Stimulated activated CD8-positive, alpha-beta memory T cell treated with anti-CD3 and anti-CD28 coated beads, Interleukin-15, amount 100 ng/mL, for 1 hour (primary cell): ENCODE results near the gene DNAH6.

Experiments
- DNase-seq: peaks from one replicate; pipeline ENCODE4 v3.0.0-alpha.2; 2020; ENCODE audit warnings: low read depth

The DNAH6 gene

GRCh38 chr2:84800194-84800805, 284.0 kb downstream of the DNAH6 start:
- DNase-seq, result no peak

GRCh38 chr2:84801811-84802210, 285.5 kb downstream of the DNAH6 start:
- DNase-seq, result no peak

GRCh38 chr2:84805250-84805958, 289.1 kb downstream of the DNAH6 start:
- DNase-seq, result no peak

- no peak for DNase-seq
Observed at GRCh38 chr2:84807063-84807485, 290.8 kb downstream of the DNAH6 start.

- no peak for DNase-seq
Observed at GRCh38 chr2:84808279-84808678, 292.0 kb downstream of the DNAH6 start.

GRCh38 chr2:84811839-84812431, 295.6 kb downstream of the DNAH6 start:
- no peak for DNase-seq

GRCh38 chr2:84815146-84815545, 298.8 kb downstream of the DNAH6 start:
- no peak for DNase-seq

- no peak for DNase-seq
Observed at GRCh38 chr2:84816426-84817026, 300.2 kb downstream of the DNAH6 start.

- DNase-seq, result no peak
Observed at GRCh38 chr2:84817239-84817655, 300.9 kb downstream of the DNAH6 start.

- DNase-seq, result no peak
Observed at GRCh38 chr2:84821806-84822205, 305.5 kb downstream of the DNAH6 start.

GRCh38 chr2:84823229-84823628, 306.9 kb downstream of the DNAH6 start:
- DNase-seq, result no peak

GRCh38 chr2:84823788-84824187, 307.5 kb downstream of the DNAH6 start:
- DNase-seq, result no peak

- DNase-seq, result no peak
Observed at GRCh38 chr2:84827978-84828575, 311.8 kb downstream of the DNAH6 start.

- no peak for DNase-seq
Observed at GRCh38 chr2:84829693-84830092, 313.4 kb downstream of the DNAH6 start.

GRCh38 chr2:84830095-84830494, 313.8 kb downstream of the DNAH6 start:
- no peak for DNase-seq

GRCh38 chr2:84830758-84831500, 314.6 kb downstream of the DNAH6 start:
- no peak for DNase-seq

- no peak for DNase-seq
Observed at GRCh38 chr2:84832772-84833461, 316.6 kb downstream of the DNAH6 start.

GRCh38 chr2:84833481-84834150, 317.3 kb downstream of the DNAH6 start:
- no peak for DNase-seq

GRCh38 chr2:84836215-84836614, 319.9 kb downstream of the DNAH6 start:
- no peak for DNase-seq

GRCh38 chr2:84838434-84839145, 322.3 kb downstream of the DNAH6 start:
- DNase-seq, result no peak
